GM19099 (cell line): ENCODE results near the gene ZNF710.
A peak's percentile ranks its signal among the peaks of the same experiment; 100 is the strongest.

Experiments
- POLR2A ChIP-seq: IDR thresholded peaks from 3 replicates; pipeline ENCODE4 v1.6.1; 2011; ENCODE audit warnings: low read depth; ENCODE audit not compliant: insufficient read length; ENCODE audit errors: extremely low read depth

ZNF710 gene

GRCh38 chr15:90028376-90028944, 27.3 kb downstream of the ZNF710 start:
- TF ChIP-seq POLR2A = no peak

GRCh38 chr15:90029024-90029423, 27.9 kb downstream of the ZNF710 start:
- TF ChIP-seq POLR2A = no peak

- TF ChIP-seq POLR2A = no peak
These were observed 29.3 kb downstream of the ZNF710 start for GRCh38 chr15:90030376-90030775.

GRCh38 chr15:90031231-90031791, 30.2 kb downstream of the ZNF710 start:
- TF ChIP-seq POLR2A = peak; percentile 60

GRCh38 chr15:90033006-90033405, 31.9 kb downstream of the ZNF710 start:
- no peak for TF ChIP-seq POLR2A

- TF ChIP-seq POLR2A = no peak
These were observed 32.3 kb downstream of the ZNF710 start for GRCh38 chr15:90033448-90033847.

GRCh38 chr15:90035095-90035839, 34.1 kb downstream of the ZNF710 start:
- no peak for TF ChIP-seq POLR2A

- TF ChIP-seq POLR2A = no peak
These were observed 34.7 kb downstream of the ZNF710 start for GRCh38 chr15:90035840-90036230.

GRCh38 chr15:90036343-90036742, 35.2 kb downstream of the ZNF710 start:
- TF ChIP-seq POLR2A = no peak

- no peak for TF ChIP-seq POLR2A
These were observed 35.8 kb downstream of the ZNF710 start for GRCh38 chr15:90036806-90037510.

GRCh38 chr15:90037511-90037860, 36.4 kb downstream of the ZNF710 start:
- TF ChIP-seq POLR2A = no peak

GRCh38 chr15:90037961-90038631, 37.0 kb downstream of the ZNF710 start:
- TF ChIP-seq POLR2A = no peak

GRCh38 chr15:90038632-90039095, 37.5 kb downstream of the ZNF710 start:
- no peak for TF ChIP-seq POLR2A

- no peak for TF ChIP-seq POLR2A
These were observed 38.9 kb downstream of the ZNF710 start for GRCh38 chr15:90039996-90040395.

- no peak for TF ChIP-seq POLR2A
These were observed 39.5 kb downstream of the ZNF710 start for GRCh38 chr15:90040618-90041017.
